Adrenal gland (tissue), 5 donors: ENCODE measurements around the gene PTPRF.

Experiments
- CTCF ChIP-seq, 6 experiments: fragments of 450-650 bp in 4 of 6; fragments of 200-600 bp in 2 of 6; sonication (generic) in 1 of 6; IDR thresholded peaks; 1 replicate in 5 of 6; 2 replicates in 1 of 6; pipeline versions ENCODE4 v1.5.1 to v1.8.0; 2016 to 2021; ENCODE audit warnings: antibody characterized with exemption in 6 of 6, mild to moderate bottlenecking in 2 of 6, moderate library complexity in 1 of 6
- POLR2A ChIP-seq, 2 donors: fragments of 450-650 bp; IDR thresholded peaks; one replicate each; pipeline ENCODE4 v1.6.1; 2017; ENCODE audit warnings: antibody characterized with exemption in 2 of 2, mild to moderate bottlenecking in 2 of 2, moderate library complexity in 1 of 2
- donor health status: DM: no; HTN: no; CAD: no.

GRCh38 chr1:43547538-43548072 lies 16.9 kb downstream of the PTPRF start:
- TF ChIP-seq CTCF (IDR thresholded peaks at IDR 0.05) (no peak), POLR2A (IDR thresholded peaks at IDR 0.05) (no peak)
